SIG-M5 (cell line): Measurements from ENCODE around the gene STX11.
"Not testable (repeated sequence)": the region's sequence is repeated elsewhere in the genome, so short reads cannot be mapped to it uniquely, and the experiment has no call there.

Experiments
- DNase-seq: peaks from one replicate; lab custom pipeline; 2025; lab: John Stamatoyannopoulos, UW

STX11 gene

GRCh38 chr6:144177726-144178125 is 27.4 kb downstream of the STX11 start:
- no peak for DNase-seq

- DNase-seq, result no peak
These were observed 28.0 kb downstream of the STX11 start for GRCh38 chr6:144178323-144178722.

GRCh38 chr6:144179237-144179636 is 28.9 kb downstream of the STX11 start:
- DNase-seq, result no peak

- no peak for DNase-seq
These were observed 29.5 kb downstream of the STX11 start for GRCh38 chr6:144179828-144180227.

GRCh38 chr6:144180354-144180753 is 30.0 kb downstream of the STX11 start:
- not testable (repeated sequence) for DNase-seq

GRCh38 chr6:144181639-144182038 is 31.3 kb downstream of the STX11 start:
- peak; percentile 33 for DNase-seq

- DNase-seq, result not testable (repeated sequence)
These were observed 33.9 kb downstream of the STX11 start for GRCh38 chr6:144184186-144184585.

GRCh38 chr6:144185133-144185836 is 35.0 kb downstream of the STX11 start:
- DNase-seq, result no peak

GRCh38 chr6:144186817-144187625 is 36.7 kb downstream of the STX11 start:
- DNase-seq, result no peak

GRCh38 chr6:144189351-144189750 is 39.0 kb downstream of the STX11 start:
- no peak for DNase-seq

- DNase-seq, result no peak
These were observed 39.8 kb downstream of the STX11 start for GRCh38 chr6:144190080-144190479.

- no peak for DNase-seq
These were observed 40.3 kb downstream of the STX11 start for GRCh38 chr6:144190593-144190992.

- DNase-seq, result no peak
These were observed 42.9 kb downstream of the STX11 start for GRCh38 chr6:144193181-144193580.

GRCh38 chr6:144194293-144194810 is 44.0 kb downstream of the STX11 start:
- DNase-seq, result no peak

- DNase-seq, result no peak
These were observed 45.5 kb downstream of the STX11 start for GRCh38 chr6:144195671-144196270.

GRCh38 chr6:144197919-144198318 is 47.6 kb downstream of the STX11 start:
- DNase-seq, result no peak

GRCh38 chr6:144202879-144203468 is 52.7 kb downstream of the STX11 start:
- no peak for DNase-seq

GRCh38 chr6:144211160-144211559 is 60.8 kb downstream of the STX11 start:
- no peak for DNase-seq

GRCh38 chr6:144213315-144213714 is 63.0 kb downstream of the STX11 start:
- no peak for DNase-seq

GRCh38 chr6:144214029-144214428 is 63.7 kb downstream of the STX11 start:
- no peak for DNase-seq

GRCh38 chr6:144214622-144215401 is 64.5 kb downstream of the STX11 start:
- no peak for DNase-seq
